ENCODE results near the gene KCNJ2.

DNA sequence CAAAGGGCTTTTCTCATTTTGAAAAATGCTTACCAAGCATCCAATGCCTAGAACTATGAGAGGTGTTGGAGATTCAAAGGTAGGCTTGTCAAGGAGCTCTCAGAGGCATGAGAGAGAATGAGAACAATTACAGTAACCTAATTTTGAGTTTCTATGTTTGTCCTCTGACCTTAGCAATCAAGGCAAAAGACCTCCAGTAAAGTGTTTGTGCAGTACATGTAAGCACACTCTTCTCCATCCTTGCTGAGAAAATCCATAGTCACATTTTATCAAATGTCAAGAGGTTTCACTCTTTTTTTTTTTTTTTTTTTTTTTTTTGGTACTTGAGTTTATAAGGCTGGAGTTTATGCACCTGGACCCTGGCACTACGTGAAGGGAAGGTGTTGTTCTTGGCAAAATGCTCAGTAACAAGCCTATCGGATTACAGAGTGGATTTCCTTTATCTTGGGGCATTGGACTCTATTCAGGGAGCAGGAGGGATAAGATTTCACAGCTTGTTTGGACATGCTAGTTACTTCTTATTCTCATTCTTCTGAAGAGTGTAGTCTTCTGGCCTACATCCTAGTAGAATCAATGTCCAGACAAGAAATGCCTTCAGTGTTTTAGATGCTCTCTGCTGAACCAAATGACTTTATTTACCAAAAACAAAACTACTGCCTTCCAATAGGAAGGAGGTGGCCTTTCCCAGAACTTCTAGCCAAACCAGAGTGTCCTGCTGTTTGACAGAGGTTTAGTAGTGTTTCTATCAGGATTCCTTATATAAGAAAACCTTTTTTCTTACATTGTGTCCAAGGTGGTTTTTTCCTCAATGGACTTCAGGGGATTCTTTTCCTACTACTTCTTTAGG, 21.9 kb downstream of the KCNJ2 start:
- no peak for TF ChIP-seq POLR2A (IDR thresholded peaks at IDR 0.05)
- TF ChIP-seq, protein P1, sequence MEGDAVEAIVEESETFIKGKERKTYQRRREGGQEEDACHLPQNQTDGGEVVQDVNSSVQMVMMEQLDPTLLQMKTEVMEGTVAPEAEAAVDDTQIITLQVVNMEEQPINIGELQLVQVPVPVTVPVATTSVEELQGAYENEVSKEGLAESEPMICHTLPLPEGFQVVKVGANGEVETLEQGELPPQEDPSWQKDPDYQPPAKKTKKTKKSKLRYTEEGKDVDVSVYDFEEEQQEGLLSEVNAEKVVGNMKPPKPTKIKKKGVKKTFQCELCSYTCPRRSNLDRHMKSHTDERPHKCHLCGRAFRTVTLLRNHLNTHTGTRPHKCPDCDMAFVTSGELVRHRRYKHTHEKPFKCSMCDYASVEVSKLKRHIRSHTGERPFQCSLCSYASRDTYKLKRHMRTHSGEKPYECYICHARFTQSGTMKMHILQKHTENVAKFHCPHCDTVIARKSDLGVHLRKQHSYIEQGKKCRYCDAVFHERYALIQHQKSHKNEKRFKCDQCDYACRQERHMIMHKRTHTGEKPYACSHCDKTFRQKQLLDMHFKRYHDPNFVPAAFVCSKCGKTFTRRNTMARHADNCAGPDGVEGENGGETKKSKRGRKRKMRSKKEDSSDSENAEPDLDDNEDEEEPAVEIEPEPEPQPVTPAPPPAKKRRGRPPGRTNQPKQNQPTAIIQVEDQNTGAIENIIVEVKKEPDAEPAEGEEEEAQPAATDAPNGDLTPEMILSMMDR (IDR thresholded peaks at IDR 0.05), result no peak
